GM23338 (cell line): ENCODE results near the gene GAR1. TPM values are rescaled to one million over a fixed set of nuclear protein-coding genes. Genes with fewer than 3 reads are reported as not detected.

Experiments
- ATAC-seq: fragments of 200-7000 bp; cut with Tn5 transposase; 3 replicates; pipeline ENCODE4 v1.9.1; 2020
- DNase-seq: peaks from one replicate; pipeline ENCODE4 v3.0.0-alpha.2; 2015; ENCODE audit warnings: low spot score
- H2AFZ ChIP-seq: fragments of 200-600 bp; sonication (generic); 2 replicates; pipeline ENCODE4 v1.8.0; 2016; ENCODE audit warnings: antibody characterized with exemption, mild to moderate bottlenecking, moderate library complexity
- H3F3A ChIP-seq: fragments of 200-600 bp; sonication (generic); replicated peaks from 2 replicates; pipeline ENCODE4 v1.8.0; 2017; ENCODE audit warnings: antibody characterized with exemption, mixed run types, low read depth
- H3K27ac ChIP-seq: fragments of 200-600 bp; sonication (generic); 2 replicates; pipeline ENCODE4 v1.6.1; 2016; ENCODE audit warnings: low read depth
- H3K27me3 ChIP-seq: fragments of 200-600 bp; sonication (generic); 2 replicates; pipeline ENCODE4 v1.8.0; 2016; ENCODE audit warnings: mild to moderate bottlenecking, mixed run types, moderate library complexity; ENCODE audit not compliant: insufficient read depth
- H3K36me3 ChIP-seq: fragments of 200-600 bp; sonication (generic); 2 replicates; pipeline ENCODE4 v1.8.0; 2016; ENCODE audit warnings: mild to moderate bottlenecking; ENCODE audit not compliant: insufficient read depth
- H3K4me1 ChIP-seq: fragments of 200-600 bp; sonication (generic); 2 replicates; pipeline ENCODE4 v1.8.0; 2016; ENCODE audit warnings: mild to moderate bottlenecking, moderate library complexity; ENCODE audit not compliant: insufficient read depth
- H3K4me2 ChIP-seq: fragments of 200-600 bp; sonication (generic); 2 replicates; pipeline ENCODE4 v1.7.1; 2017; ENCODE audit warnings: mixed run types
- H3K4me3 ChIP-seq: fragments of 200-600 bp; sonication (generic); 2 replicates; pipeline ENCODE4 v1.6.1; 2016; ENCODE audit warnings: mixed run types
- H3K79me2 ChIP-seq: fragments of 200-600 bp; sonication (generic); replicated peaks from 2 replicates; pipeline ENCODE4 v1.8.0; 2017; ENCODE audit warnings: mild to moderate bottlenecking; ENCODE audit not compliant: insufficient read depth
- H3K9me2 ChIP-seq: fragments of 200-600 bp; sonication (generic); 2 replicates; pipeline ENCODE4 v1.8.0; 2017; ENCODE audit not compliant: insufficient read depth
- H4K20me1 ChIP-seq: fragments of 200-600 bp; sonication (generic); replicated peaks from 2 replicates; pipeline ENCODE4 v1.8.0; 2017; ENCODE audit warnings: mild to moderate bottlenecking; ENCODE audit not compliant: insufficient read depth
- H3K27ac Mint-ChIP-seq: 2 replicates; pipeline ENCODE4 v1.8.0; 2020; ENCODE audit warnings: inconsistent platforms, mild to moderate bottlenecking, moderate library complexity, mixed read lengths
- H3K27me3 Mint-ChIP-seq: 3 replicates; pipeline ENCODE4 v1.8.0; 2022; ENCODE audit warnings: low read depth, mild to moderate bottlenecking, moderate library complexity, mixed read lengths, inconsistent platforms; ENCODE audit not compliant: insufficient read depth, poor library complexity
- H3K36me3 Mint-ChIP-seq: 3 replicates; pipeline ENCODE4 v1.8.0; 2021; ENCODE audit warnings: low read depth, mild to moderate bottlenecking, inconsistent platforms, moderate library complexity, mixed read lengths
- H3K4me1 Mint-ChIP-seq: 3 replicates; pipeline ENCODE4 v1.8.0; 2020; ENCODE audit warnings: mild to moderate bottlenecking, inconsistent platforms, mixed read lengths
- H3K4me3 Mint-ChIP-seq: 3 replicates; pipeline ENCODE4 v1.8.0; 2021; ENCODE audit warnings: moderate library complexity, mild to moderate bottlenecking, inconsistent platforms, mixed read lengths
- H3K9me3 Mint-ChIP-seq: 3 replicates; pipeline ENCODE4 v1.8.0; 2020; ENCODE audit warnings: moderate library complexity, mild to moderate bottlenecking, inconsistent platforms, mixed read lengths
- CREB1 ChIP-seq: fragments of 250-450 bp; sonication (Bioruptor Pico); IDR thresholded peaks from 2 replicates; pipeline ENCODE4 v1.5.0; 2020; ENCODE audit warnings: low read depth, mild to moderate bottlenecking, moderate library complexity
- EZH2 ChIP-seq: fragments of 200-600 bp; sonication (generic); IDR thresholded peaks from one replicate; pipeline ENCODE4 v1.8.0; 2017; ENCODE audit warnings: antibody characterized with exemption, mild to moderate bottlenecking, low read depth; ENCODE audit not compliant: unreplicated experiment
- JUNB ChIP-seq: IDR thresholded peaks from one replicate; pipeline ENCODE4 v1.6.1; 2016; ENCODE audit warnings: antibody characterized with exemption; ENCODE audit not compliant: unreplicated experiment
- NANOG ChIP-seq: IDR thresholded peaks from 2 replicates; pipeline ENCODE4 v1.6.1; 2016; ENCODE audit warnings: antibody characterized with exemption, borderline replicate concordance
- POLR2AphosphoS5 ChIP-seq: IDR thresholded peaks from 2 replicates; pipeline ENCODE4 v1.6.1; 2016; ENCODE audit warnings: antibody characterized with exemption, low read depth
- STAT1 ChIP-seq: IDR thresholded peaks from one replicate; pipeline ENCODE4 v1.6.1; 2016; ENCODE audit warnings: antibody characterized with exemption; ENCODE audit not compliant: unreplicated experiment
- ZNF462 ChIP-seq: fragments of 250-450 bp; sonication (Bioruptor Pico); IDR thresholded peaks from 2 replicates; pipeline ENCODE4 v1.5.0; 2020; ENCODE audit warnings: mild to moderate bottlenecking, moderate library complexity
- polyA plus RNA-seq: library from polyadenylated mRNA; unstranded; fragments of >200 nt; fragmentation: Nextera tagmentation; extraction: Ambion mirVana; gene quantifications from 2 replicates; pipeline ENCODE4 v1.2.1, GENCODE V29; 2016
- total RNA-seq: library from RNA; depleted of rRNA; stranded (reverse); fragments of >200 nt; shearing (Covaris generic); gene quantifications from 2 replicates; pipeline ENCODE4 v1.2.3, GENCODE V29; 2014

GAR1 gene
- total and polyA plus RNA-seq, 2 experiments from 2014 or later: 13.8 to 98.7 TPM

GRCh38 chr4:109818268-109818667 lies 2.7 kb downstream of the GAR1 start:
- H3K4me3 ChIP-seq: no peak overlapping the region
- H3K4me2 ChIP-seq: no peak overlapping the region
- H3K4me1 ChIP-seq: peaks cover 11% of the 10 kb centered on the region; the same call in 1 of the 2 replicates
- H4K20me1 ChIP-seq: peaks cover 7% of the 10 kb centered on the region
- Mint-ChIP-seq H3K27me3 (peaks cover 23% of the 10 kb centered on the region), H3K9me3 (no peaks in the 10 kb centered on the region; the same call in 2 of the 3 replicates), H3K36me3 (peaks cover 68% of the 10 kb centered on the region), H3K27ac (no peak overlapping the region), H3K4me1 (peaks cover 16% of the 10 kb centered on the region), H3K4me3 (no peak overlapping the region)
- H3K27ac ChIP-seq: no peak overlapping the region
- 0 out of 2 replicates have a peak, but pooled peaks cover 6% of the 10 kb centered on the region for H3F3A ChIP-seq
- H3K79me2 ChIP-seq: peaks cover 58% of the 10 kb centered on the region
- H3K9me2 ChIP-seq: no peaks in the 10 kb centered on the region
- no peak overlapping the region for H2AFZ ChIP-seq
- TF ChIP-seq STAT1: no peak
- no peak for TF ChIP-seq CREB1 (CRISPR knock-in tag)
- TF ChIP-seq ZNF462: no peak
- DNase-seq: no peak
- H3K27me3 ChIP-seq: no peaks in the 10 kb centered on the region
- peaks cover 30% of the 10 kb centered on the region for H3K36me3 ChIP-seq
- ATAC-seq: no peak

- Mint-ChIP-seq H3K36me3 (peaks cover 81% of the 10 kb centered on the region), H3K9me3 (no peaks in the 10 kb centered on the region; the same call in 2 of the 3 replicates), H3K27ac (no peak overlapping the region), H3K27me3 (peaks cover 16% of the 10 kb centered on the region), H3K4me3 (no peak overlapping the region), H3K4me1 (peaks cover 12% of the 10 kb centered on the region)
- Histone ChIP-seq H3K4me2 (no peak overlapping the region), H3F3A (no peaks in the 10 kb centered on the region), H3K79me2 (peaks cover 57% of the 10 kb centered on the region), H3K36me3 (peaks cover 42% of the 10 kb centered on the region), H3K4me1 (0 out of 2 replicates have a peak, but pooled peaks cover 7% of the 10 kb centered on the region), H4K20me1 (peaks cover 7% of the 10 kb centered on the region), H3K27me3 (no peaks in the 10 kb centered on the region), H3K27ac (no peak overlapping the region), H3K9me2 (no peaks in the 10 kb centered on the region), H3K4me3 (no peak overlapping the region), H2AFZ (no peak overlapping the region)
- TF ChIP-seq JUNB (no peak), NANOG (no peak), POLR2AphosphoS5 (no peak), EZH2 (no peak), ZNF462 (no peak)
- DNase-seq (no peak), ATAC-seq (no peak)
Observed at GRCh38 chr4:109820563-109820962, 5.0 kb downstream of the GAR1 start.
